CD4-positive, alpha-beta T cell treated with Interleukin-4 for 4 hours (primary cell): ENCODE results near the gene CD52.
"Not testable (repeated sequence)": the region's sequence is repeated elsewhere in the genome, so short reads cannot be mapped to it uniquely, and the experiment has no call there.

Source experiments
- DNase-seq: peaks from one replicate; pipeline ENCODE4 v3.0.0-alpha.2; 2020

CD52 gene

GRCh38 chr1:26284597-26285347, 33.0 kb upstream of the CD52 start:
- peak; percentile 98 for DNase-seq

- DNase-seq = no peak
Measured at GRCh38 chr1:26285366-26286063, 32.2 kb upstream of the CD52 start.

GRCh38 chr1:26286064-26286416, 31.7 kb upstream of the CD52 start:
- DNase-seq = no peak

GRCh38 chr1:26287033-26287711, 30.6 kb upstream of the CD52 start:
- peak; percentile 87 for DNase-seq

GRCh38 chr1:26287811-26288210, 29.9 kb upstream of the CD52 start:
- DNase-seq = no peak

GRCh38 chr1:26288311-26288941, 29.3 kb upstream of the CD52 start:
- DNase-seq = peak; percentile 87

GRCh38 chr1:26289158-26290059, 28.3 kb upstream of the CD52 start:
- peak; percentile 44 for DNase-seq

- DNase-seq = peak; percentile 41
Measured at GRCh38 chr1:26290122-26290881, 27.5 kb upstream of the CD52 start.

GRCh38 chr1:26290882-26291261, 26.9 kb upstream of the CD52 start:
- no peak for DNase-seq

- no peak for DNase-seq
Measured at GRCh38 chr1:26291433-26291832, 26.3 kb upstream of the CD52 start.

GRCh38 chr1:26291939-26292338, 25.8 kb upstream of the CD52 start:
- DNase-seq = no peak

GRCh38 chr1:26292735-26293134, 25.0 kb upstream of the CD52 start:
- not testable (repeated sequence) for DNase-seq

- DNase-seq = no peak
Measured at GRCh38 chr1:26293911-26294463, 23.8 kb upstream of the CD52 start.

- DNase-seq = no peak
Measured at GRCh38 chr1:26295194-26296138, 22.3 kb upstream of the CD52 start.

- DNase-seq = no peak
Measured at GRCh38 chr1:26296340-26297056, 21.3 kb upstream of the CD52 start.

- DNase-seq = no peak
Measured at GRCh38 chr1:26297057-26297790, 20.5 kb upstream of the CD52 start.

- DNase-seq = no peak
Measured at GRCh38 chr1:26297791-26298124, 20.0 kb upstream of the CD52 start.

GRCh38 chr1:26300578-26301275, 17.0 kb upstream of the CD52 start:
- no peak for DNase-seq
